Hepatic stellate cell (primary cell): ENCODE measurements around the gene TFB1M.

Source experiments
- DNase-seq: peaks from one replicate; pipeline ENCODE4 v3.0.0; 2011; ENCODE audit warnings: low spot score

Gene TFB1M

GRCh38 chr6:155263373-155264063, 50.8 kb downstream of the TFB1M start, which contains the start of gene CLDN20:
Gene CLDN20, plus strand, starts transcription at chr6:155264013. Its CDS starts 11,707 bp downstream, at chr6:155275720.
- no peak for DNase-seq

DNA sequence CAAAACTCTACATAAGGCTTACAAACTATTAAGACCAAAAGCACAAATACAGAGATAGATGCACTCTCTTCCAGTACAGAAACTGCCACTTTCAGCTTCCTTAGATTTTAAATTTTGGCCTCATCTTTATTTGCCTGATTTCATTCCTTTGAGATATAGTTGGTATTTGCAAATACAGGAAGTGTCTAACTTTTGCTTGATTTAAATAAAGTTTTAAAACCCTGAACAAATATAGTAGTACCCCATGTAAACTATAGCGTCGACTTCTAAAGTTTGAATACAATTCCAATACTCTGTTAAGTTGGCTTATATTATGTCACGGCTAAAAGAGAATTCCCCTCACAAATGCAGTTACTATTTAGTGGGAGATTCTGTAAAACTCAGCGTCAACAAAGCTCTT, 51.6 kb downstream of the TFB1M start:
- DNase-seq: no peak

DNA sequence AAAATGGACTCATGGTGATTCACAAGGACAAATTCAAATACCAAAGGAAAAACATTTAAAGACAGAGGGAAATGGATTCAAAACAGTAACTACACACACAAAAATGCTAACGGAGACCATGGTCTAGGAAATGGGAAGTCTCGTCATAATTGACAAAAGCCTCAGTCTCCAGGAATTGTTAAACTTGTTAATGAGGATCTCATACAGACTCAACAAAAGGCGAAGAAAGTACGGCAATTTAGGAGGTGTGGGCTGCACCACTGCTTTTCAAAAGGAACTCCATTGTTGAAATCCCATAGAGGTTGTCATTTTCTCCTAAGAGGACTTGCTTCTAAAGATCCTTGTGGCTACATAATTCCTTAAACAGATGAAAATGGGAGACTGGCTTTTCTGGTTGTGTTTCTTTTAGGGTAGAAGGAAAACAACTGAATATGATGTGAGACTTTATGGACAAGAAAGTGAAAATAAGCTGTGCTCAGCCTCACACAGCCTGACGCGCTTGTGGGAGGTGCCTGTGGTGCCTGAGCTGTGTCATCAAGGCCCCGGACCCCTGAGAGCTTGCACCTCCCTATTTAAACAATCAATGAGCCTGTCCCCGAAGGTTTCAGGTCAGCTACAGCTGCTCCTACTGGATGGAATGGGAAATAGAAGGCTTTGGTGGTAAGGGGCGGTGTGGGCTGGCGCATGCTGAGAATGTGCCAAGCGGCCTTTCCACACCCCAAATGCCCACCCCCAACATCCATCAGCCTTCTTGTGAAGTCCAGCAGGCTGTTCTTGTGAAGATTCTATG, 53.0 kb downstream of the TFB1M start:
- no peak for DNase-seq

- no peak for DNase-seq
Observed at GRCh38 chr6:155260686-155261085, 53.6 kb downstream of the TFB1M start.

DNA sequence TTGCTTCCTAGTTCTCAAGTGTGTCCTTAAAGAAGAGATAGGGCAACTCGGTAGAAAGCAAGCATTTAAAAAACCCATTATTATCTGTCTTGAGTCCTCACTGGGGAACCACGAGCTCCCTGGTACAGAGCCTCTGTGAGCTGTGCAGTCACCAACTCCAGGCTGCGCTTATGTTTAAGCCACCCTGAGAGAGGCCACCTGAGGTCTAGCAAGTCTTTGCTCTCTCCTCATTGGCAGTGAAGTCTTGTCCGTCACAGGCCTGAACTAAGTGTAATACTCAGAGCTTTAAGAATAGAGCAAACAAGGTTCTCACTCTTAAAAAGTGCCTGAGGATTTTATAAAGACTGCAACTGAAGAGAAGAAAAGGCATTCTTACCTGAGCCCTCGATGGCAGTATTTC, 54.4 kb downstream of the TFB1M start:
- no peak for DNase-seq

DNA sequence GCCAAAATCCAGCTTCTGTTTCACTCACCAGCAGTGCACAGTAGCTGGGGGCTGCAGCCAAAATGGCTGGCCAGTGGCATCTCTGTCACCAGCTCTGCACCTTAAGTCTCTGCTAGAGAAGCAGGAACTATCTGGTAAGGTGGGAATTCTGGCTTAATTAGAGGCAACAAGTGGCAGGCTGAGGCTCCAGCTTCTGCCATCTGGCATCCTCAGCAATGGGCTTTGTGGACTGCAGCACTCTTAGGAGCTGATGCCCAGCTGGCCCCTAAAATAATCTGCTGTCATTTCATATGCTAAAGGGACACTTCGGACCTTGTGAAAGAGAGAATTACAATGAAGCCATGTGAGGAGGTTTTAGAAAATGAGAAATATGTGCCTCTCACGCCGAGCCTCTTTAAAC, 55.1 kb downstream of the TFB1M start:
- DNase-seq: no peak

DNA sequence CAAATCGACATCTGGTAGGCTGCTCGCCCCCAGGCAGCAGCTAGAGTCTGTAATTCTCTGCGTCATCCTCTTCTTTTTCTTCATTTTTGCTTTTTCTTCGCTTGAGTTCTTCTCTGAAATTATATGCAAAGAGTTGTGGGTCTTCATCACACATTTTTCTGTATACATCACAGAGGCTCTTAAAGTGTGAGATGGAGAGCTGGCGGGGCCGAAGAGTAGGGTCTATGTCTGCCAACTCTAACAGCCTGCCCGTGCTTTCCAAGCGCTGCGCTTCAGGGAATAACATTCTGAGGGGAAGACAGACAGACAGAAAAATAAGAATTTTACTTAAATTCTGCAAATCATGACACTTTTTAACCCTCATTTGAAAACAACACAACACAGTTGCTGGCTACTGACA, 56.5 kb downstream of the TFB1M start:
- no peak for DNase-seq

DNA sequence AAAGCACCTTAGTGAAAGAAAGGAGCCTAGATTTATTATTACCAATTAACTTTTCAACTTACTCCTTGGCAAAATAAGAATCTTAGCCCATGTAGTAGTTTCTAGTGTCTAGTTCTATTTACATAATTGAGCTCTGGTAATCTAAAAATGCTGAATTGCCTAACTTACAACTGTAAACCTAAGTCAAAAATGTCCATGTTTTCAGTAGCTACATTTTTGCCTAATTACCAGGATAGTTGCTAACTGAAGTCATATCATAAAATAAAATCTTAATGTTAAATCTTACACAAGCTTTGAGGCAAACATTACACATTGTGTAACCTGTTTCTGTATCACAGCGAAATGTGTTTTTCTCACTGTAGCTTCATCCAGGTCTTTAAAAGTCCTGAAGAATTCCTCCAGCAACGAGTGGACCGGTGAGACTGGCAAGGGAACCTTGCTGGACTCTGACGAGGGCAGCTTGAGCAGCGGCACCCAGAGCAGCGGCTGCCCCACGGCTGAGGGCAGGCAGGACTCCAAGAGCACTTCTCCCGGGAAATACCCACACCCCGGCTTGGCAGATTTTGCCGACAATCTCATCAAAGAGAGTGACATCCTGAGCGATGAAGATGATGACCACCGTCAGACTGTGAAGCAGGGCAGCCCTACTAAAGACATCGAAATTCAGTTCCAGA, 58.0 kb downstream of the TFB1M start:
- DNase-seq: no peak

DNA sequence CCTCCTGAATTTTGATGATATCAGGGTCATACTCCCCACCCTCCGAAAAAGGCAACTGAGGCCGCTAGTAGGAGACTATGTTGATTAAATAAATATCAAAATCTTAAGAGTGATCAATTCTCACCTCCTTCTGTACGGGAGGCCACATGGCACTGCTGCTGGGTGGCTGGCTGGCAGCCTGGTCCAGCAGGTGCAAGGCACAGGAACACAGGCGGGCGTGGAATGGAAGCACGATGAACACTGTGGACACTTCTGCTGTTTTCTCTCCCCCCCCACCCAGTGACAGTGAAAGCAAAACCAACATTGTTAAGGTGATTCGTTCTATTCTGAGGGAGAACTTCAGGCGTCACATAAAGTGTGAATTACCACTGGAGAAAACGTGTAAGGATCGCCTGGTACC, 60.1 kb downstream of the TFB1M start:
- DNase-seq: no peak

GRCh38 chr6:155253337-155253736, 60.9 kb downstream of the TFB1M start:
- no peak for DNase-seq

DNA sequence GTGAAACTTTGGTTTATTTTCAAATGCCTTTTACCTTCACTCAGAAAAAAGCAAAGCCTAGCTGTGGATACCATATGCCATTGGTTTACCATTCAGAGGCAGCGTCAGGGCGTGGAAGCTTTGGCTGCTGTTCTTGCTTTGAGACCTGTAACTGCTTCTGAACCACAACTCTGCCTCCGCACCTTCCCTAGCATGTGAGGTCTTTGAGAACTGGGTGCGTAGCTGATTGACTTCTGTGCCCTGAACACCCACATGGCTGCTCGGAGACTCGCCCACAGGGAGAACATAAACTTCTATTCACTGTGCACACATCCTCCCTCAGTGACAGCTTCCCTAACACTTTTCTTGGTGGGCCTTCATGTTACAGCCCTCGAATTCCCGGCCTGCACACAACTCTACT, 61.7 kb downstream of the TFB1M start:
- DNase-seq: no peak

DNA sequence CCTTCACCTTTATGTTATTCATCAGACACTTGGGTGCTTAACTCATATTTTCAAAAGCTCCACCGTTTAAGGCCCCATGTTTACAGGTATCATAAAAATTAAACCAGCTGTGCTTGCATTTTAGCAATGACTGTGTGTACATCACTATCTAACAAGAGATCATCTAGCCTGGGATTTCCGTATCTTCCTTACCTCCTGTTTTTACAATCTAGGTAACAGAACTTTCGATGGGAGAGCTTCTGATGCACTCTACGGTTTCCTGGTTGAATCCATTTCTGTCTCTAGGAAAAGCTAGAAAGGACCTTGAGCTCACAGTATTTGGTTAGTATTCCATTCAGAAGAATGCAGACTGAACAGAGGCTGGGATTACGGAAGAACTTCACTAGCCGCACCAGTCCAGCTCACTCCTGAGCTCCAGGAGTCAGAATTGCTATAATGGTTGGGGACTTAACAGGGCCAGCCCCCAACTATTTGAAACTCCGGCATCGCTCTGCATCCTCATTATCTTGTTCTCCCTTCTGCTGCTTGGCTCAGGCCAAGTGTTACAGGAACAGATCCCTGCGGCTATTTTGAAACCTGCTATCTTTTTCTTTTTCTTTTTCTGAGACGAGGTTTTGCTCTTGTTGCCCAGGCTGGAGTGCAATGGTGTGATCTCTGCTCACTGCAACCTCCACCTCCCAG, 63.4 kb downstream of the TFB1M start:
- no peak for DNase-seq

DNA sequence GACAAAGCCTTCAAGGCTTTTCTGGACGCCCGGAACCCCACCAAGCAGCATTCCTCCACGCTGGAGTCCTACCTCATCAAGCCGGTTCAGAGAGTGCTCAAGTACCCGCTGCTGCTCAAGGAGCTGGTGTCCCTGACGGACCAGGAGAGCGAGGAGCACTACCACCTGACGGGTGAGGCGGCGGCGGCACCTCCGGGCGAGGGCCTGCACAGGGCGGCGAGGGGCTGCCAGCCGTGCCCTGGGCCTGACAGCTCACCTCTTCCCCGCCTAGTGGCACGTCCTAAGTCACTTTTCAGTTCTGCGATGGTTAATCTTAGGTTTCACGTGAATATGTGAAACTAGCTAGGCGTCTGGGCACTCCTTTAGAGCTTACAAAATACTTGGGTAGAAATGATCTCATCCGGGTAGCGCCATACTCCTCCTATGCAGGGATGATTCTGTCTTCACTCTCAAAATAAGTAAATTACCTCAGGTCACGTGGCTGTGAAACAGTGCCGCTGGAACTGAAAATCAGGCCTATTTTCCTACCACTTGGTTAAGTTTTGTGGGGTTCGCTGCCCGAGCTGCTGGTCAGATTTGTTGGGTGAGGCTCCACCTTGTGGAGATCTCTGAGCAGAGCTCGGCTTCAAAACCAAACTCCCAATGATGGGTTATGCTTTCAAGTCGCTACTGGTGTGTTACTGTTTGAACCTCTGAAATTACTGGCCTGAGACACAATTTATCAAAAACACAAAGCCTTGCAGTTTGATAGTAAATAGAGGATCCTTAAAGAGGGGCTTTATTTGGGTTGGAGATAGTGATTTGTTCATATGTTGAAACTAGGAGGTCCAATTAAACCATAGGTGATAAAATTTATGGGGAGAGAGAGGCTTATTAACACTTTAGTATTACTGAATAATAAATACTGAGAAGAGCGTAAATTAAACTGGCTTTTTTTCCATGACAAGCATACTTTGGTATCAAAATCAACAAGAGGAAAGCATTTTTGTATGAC, 66.0 kb downstream of the TFB1M start:
- DNase-seq: peak; percentile 76

- DNase-seq: peak; percentile 90
Observed at GRCh38 chr6:155247618-155248007, 66.7 kb downstream of the TFB1M start.

DNA sequence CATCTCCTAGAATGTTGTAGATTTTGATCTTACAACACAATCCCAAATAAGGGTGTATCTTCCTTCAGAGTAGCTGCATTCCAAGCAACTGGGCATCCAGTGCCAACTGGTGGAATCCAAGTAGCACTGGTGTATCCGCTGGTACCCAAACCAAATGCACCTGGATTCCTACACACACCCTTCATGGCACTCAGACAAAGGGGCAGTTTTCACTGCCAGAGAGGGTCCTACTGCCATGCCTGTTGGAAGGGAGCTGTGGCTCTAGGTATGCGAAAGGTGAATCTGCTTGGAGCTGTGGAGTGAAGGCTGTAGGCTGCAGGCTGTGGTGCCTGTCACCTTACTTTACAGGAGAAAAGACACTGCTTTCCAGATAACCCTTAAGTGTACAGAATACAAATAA, 67.5 kb downstream of the TFB1M start:
- DNase-seq: no peak

DNA sequence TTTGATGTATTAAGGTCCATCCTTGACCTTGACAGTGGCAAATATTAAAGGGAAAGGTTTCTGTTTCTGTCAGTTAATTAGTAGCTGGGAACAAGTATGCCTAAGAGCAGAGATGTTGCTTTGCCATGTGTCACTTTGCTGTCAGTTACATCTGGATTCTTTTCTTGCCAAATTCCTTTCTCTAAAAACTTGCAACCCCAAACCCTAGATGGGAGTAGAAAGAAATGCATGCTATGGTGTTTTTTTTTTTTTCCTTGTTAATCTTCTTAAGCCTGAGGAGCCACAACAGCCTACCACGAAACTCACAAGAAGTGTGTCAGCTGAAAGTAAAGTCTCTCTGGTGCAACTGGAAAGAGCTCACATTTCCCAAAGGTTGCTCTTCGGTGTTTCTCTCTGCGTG, 68.5 kb downstream of the TFB1M start:
- DNase-seq: peak; percentile 27

GRCh38 chr6:155245193-155245592, 69.1 kb downstream of the TFB1M start:
- no peak for DNase-seq

DNA sequence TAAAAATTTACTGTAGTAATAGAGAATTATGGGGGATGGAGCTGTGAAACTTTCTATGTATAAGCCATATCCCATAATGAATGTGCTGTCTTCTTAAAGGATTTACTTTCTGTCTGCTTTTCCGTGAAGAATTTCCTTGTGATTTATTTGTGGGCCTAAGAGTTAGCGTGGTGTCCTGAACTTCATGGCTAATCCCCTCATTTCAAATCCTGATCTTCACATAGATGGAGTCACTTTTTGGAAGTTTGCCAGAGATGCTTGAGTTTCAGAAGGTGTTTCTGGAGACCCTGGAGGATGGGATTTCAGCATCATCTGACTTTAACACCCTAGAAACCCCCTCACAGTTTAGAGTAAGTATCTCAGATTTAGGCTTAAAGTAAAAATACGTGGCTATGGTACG, 69.8 kb downstream of the TFB1M start:
- no peak for DNase-seq

DNA sequence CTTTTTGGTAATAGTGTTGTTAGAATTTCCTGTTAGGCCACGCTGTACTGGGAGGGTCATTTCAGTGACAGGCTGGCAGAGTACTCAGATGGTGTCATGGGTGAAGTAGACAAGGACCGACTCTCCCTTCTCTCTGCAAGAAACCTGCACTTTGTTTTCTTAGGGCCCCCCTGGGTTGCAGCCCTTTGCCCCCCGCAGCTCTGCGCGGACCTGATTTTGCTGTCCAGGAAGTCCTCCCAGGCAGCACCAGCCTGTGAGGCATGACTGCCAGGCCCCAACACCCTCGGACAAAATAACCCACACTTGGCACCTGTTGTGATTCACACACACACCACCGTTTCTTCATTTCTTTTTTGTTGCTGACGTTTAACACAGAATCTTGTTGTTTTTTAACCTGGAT, 72.3 kb downstream of the TFB1M start:
- DNase-seq: no peak

GRCh38 chr6:155240905-155241600, 73.2 kb downstream of the TFB1M start:
- DNase-seq: no peak

DNA sequence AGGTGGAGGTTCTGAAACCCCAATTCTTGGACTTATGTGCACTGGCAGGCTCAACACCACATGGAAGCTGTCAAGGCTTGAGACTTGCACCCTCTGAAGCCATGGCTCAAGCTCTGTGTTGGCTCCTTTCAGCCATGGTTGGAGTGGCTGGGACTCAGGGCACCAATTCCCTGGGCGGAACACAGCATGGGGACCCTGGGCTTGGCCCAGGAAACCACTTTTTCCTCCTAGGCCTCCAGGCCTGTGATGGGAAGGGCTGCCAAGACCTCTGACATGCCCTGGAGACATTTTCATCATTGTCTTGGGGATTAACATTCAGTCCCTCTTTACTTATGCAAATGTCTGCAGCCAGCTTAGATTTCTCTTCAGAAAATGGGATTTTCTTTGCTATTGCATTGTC, 76.7 kb downstream of the TFB1M start:
- no peak for DNase-seq
